Esophagus squamous epithelium (tissue), 4 donors: ENCODE data around the gene ITGB2.

ENCODE experiments used
- CTCF ChIP-seq, 6 experiments: fragments of 450-650 bp in 4 of 6; fragments of 200-600 bp in 2 of 6; sonication (generic) in 2 of 6; IDR thresholded peaks; one replicate each; pipeline ENCODE4 v1.5.1; 2016 to 2019; ENCODE audit warnings: antibody characterized with exemption in 6 of 6, mild to moderate bottlenecking in 4 of 6, moderate library complexity in 4 of 6
- POLR2A ChIP-seq, 4 donors: fragments of 450-650 bp; IDR thresholded peaks; one replicate each; pipeline ENCODE4 v1.6.1; 2017; ENCODE audit warnings: antibody characterized with exemption in 4 of 4, mild to moderate bottlenecking in 4 of 4, moderate library complexity in 3 of 4

DNA sequence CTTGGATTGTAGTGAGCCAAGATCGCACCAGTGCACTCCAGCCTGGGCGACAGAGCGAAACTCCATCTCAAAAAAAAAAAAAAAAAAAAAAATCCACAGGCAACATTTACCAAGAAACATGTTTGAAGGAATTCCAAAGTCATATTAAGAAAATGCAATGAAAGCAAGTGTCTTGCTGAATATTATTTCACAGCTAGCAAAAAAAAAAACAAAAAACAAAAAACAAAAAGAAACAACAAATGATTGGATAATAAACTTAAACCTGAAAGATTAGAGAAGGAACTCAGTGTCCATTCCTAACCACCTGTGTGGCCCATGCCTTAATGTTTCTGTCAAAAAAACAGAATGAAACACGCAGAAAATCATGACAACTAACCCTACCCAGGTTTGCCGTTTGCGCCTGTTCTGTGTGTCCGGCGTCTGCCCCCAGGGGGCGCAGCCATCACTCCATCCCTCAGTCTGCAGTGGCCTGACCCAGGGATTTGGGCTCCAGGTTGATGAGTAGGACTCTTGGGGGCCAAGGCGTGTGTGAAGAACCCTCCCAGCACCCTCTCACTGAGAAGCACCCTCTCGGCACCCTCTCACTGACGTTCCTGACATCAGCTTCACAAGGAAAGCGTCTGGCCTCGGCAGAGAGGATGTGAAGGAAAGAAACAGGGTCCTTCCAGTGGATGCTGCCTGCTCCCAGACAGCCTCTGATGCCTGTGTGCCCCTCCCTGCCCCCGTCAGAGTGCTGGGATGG, 28.0 kb downstream of the ITGB2 start:
- TF ChIP-seq CTCF (IDR thresholded peaks at IDR 0.05) (peak; percentile 59 to 87 (median 85)), POLR2A (IDR thresholded peaks at IDR 0.05) (no peak)
